ENCODE data around the gene ARHGEF7. TPM values are rescaled to one million over a fixed set of nuclear protein-coding genes. Genes with fewer than 3 reads are reported as not detected.

The ARHGEF7 gene
- total RNA-seq, 2 donors from 2014 or later = 49.5 to 53.5 TPM

DNA sequence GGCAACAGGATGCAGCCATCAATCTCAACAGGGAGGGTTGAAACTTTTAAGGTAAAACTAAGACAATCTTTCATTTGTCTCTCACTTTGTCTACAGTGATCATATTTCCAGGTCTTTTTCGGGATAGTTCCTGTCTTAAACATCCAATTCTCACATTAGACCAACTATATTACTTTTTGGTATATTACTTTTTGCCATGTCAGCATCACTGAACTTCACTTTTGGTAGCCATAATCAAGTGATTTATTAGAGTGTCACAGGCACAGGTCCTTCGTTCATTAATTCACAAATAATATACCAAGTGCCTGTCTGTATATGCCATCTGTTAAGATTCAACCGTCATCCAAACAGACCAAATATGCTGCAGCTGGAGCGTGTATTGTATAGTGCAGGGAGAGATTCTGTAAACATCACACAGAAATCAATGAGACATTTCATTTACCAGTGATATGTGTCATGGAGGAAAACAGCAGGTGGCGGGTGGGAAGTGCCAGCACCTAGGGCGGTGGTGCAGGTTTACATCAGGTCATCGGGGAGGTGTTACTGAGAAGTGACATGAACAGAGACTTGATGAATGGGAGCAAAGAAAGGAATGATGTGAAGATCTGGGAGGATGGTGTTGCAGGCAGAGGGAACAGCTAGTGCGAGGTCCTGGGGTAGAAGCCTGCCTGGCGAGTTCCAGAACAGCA is 24.9 kb downstream of the ARHGEF7 start:
- WGBS, 2 experiments (ENCODE audit: insufficient coverage in 1 of 2, insufficient read length in 1 of 2) = 84 to 86% methylated on average over 6 to 9 of the region's 9 CpGs
- no peaks in the 10 kb centered on the region for H3K36me3 Mint-ChIP-seq (ENCODE audit: low read depth)
- no peaks in the 10 kb centered on the region for H3K4me1 ChIP-seq (ENCODE audit: control insufficient read depth, insufficient read depth, low read length)
- H3K36me3 ChIP-seq (ENCODE audit: control insufficient read depth, insufficient read depth, low read length) = no peaks in the 10 kb centered on the region
- H3K9me3 Mint-ChIP-seq = no peaks in the 10 kb centered on the region
- TF ChIP-seq, protein P1, sequence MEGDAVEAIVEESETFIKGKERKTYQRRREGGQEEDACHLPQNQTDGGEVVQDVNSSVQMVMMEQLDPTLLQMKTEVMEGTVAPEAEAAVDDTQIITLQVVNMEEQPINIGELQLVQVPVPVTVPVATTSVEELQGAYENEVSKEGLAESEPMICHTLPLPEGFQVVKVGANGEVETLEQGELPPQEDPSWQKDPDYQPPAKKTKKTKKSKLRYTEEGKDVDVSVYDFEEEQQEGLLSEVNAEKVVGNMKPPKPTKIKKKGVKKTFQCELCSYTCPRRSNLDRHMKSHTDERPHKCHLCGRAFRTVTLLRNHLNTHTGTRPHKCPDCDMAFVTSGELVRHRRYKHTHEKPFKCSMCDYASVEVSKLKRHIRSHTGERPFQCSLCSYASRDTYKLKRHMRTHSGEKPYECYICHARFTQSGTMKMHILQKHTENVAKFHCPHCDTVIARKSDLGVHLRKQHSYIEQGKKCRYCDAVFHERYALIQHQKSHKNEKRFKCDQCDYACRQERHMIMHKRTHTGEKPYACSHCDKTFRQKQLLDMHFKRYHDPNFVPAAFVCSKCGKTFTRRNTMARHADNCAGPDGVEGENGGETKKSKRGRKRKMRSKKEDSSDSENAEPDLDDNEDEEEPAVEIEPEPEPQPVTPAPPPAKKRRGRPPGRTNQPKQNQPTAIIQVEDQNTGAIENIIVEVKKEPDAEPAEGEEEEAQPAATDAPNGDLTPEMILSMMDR (conservative IDR thresholded peaks at IDR 0.05) = no peak
- H3K27me3 ChIP-seq (ENCODE audit: control insufficient read depth, insufficient read depth, low read length, poor library complexity, severe bottlenecking) = peaks cover 18% of the 10 kb centered on the region
- no peak for DNase-seq
- H3K4me3 ChIP-seq (ENCODE audit: low read length) = no peak overlapping the region
- no peak overlapping the region for H3K9ac ChIP-seq (ENCODE audit: extremely low read depth, low read length, poor library complexity, severe bottlenecking)
- H3K27ac ChIP-seq (ENCODE audit: low read depth, low read length) = no peak overlapping the region
- no peaks in the 10 kb centered on the region for H3K9me3 ChIP-seq (ENCODE audit: control insufficient read depth, low read length)
- no peaks in the 10 kb centered on the region for H3K4me1 Mint-ChIP-seq
- H3K27me3 Mint-ChIP-seq (ENCODE audit: insufficient read depth) = peaks cover 40% of the 10 kb centered on the region
- H3K27ac Mint-ChIP-seq = no peak overlapping the region
- no peak overlapping the region for H3K4me3 Mint-ChIP-seq

DNA sequence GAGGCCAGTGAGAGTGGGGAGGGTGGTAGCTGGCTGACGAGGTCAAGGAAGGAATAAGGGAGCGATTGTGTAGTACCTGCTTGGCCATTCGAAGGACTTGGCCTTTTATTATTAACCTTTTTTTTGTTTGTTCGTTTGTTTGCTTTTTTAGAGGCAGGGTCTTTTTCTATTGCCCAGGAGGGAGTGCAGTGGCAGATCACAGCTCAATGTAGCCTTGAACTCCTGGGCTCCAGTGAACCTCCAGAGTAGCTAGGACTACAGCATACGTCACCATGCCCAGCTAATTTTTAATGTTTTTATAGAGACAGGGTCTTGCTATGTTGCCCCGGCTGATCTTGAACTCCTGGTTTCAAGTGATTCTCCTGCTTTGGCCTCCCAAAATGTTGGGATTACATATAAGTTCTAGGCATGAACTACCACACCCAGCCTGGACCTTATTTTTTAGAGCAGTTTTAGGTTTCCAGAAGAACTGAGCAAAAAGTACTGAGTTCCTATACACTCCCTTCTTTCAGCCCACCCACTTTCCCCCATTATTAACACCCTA is 25.5 kb downstream of the ARHGEF7 start:
- H3K27ac ChIP-seq (ENCODE audit: low read depth, low read length) = no peak overlapping the region
- Mint-ChIP-seq H3K4me1 (no peaks in the 10 kb centered on the region), H3K9me3 (no peaks in the 10 kb centered on the region), H3K27ac (no peak overlapping the region), H3K36me3 (ENCODE audit: low read depth) (no peaks in the 10 kb centered on the region), H3K4me3 (no peak overlapping the region), H3K27me3 (ENCODE audit: insufficient read depth) (peaks cover 36% of the 10 kb centered on the region)
- 82 to 86% methylated on average over 3 to 6 of the region's 6 CpGs for WGBS, 2 experiments (ENCODE audit: insufficient coverage in 1 of 2, insufficient read length in 1 of 2)
- no peaks in the 10 kb centered on the region for H3K9me3 ChIP-seq (ENCODE audit: control insufficient read depth, low read length)
- no peak overlapping the region for H3K9ac ChIP-seq (ENCODE audit: extremely low read depth, low read length, poor library complexity, severe bottlenecking)
- TF ChIP-seq, protein P1 (conservative IDR thresholded peaks at IDR 0.05) = no peak
- H3K36me3 ChIP-seq (ENCODE audit: control insufficient read depth, insufficient read depth, low read length) = no peaks in the 10 kb centered on the region
- H3K4me1 ChIP-seq (ENCODE audit: control insufficient read depth, insufficient read depth, low read length) = no peaks in the 10 kb centered on the region
- no peak overlapping the region for H3K4me3 ChIP-seq (ENCODE audit: low read length)
- peaks cover 18% of the 10 kb centered on the region for H3K27me3 ChIP-seq (ENCODE audit: control insufficient read depth, insufficient read depth, low read length, poor library complexity, severe bottlenecking)
- no peak for DNase-seq

DNA sequence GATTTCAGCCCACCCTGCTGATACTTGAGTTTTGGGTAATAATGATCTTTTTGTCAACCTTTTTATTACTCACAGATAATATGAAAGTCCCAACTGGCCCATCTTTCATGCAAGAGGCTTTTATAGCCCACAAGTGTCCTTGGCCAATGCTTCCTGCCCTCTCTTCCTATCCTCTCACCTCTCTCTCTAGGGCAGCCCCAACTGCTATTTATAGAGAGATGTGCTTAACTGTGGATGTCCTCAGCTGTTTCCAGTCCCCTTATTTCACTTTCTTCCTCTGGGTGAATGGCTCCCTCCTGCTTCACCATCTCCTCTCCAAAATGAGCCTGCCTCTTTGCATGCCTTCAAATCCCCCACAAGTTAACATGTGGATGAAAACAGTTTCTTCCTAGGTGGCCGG is 27.4 kb downstream of the ARHGEF7 start:
- Histone ChIP-seq H3K27ac (ENCODE audit: low read depth, low read length) (no peak overlapping the region), H3K27me3 (ENCODE audit: control insufficient read depth, insufficient read depth, low read length, poor library complexity, severe bottlenecking) (peaks cover 27% of the 10 kb centered on the region), H3K4me3 (ENCODE audit: low read length) (no peak overlapping the region), H3K4me1 (ENCODE audit: control insufficient read depth, insufficient read depth, low read length) (no peaks in the 10 kb centered on the region), H3K36me3 (ENCODE audit: control insufficient read depth, insufficient read depth, low read length) (no peaks in the 10 kb centered on the region), H3K9ac (ENCODE audit: extremely low read depth, low read length, poor library complexity, severe bottlenecking) (no peak overlapping the region), H3K9me3 (ENCODE audit: control insufficient read depth, low read length) (no peaks in the 10 kb centered on the region)
- Mint-ChIP-seq H3K4me1 (no peaks in the 10 kb centered on the region), H3K9me3 (no peaks in the 10 kb centered on the region), H3K27me3 (ENCODE audit: insufficient read depth) (peaks cover 26% of the 10 kb centered on the region), H3K4me3 (no peak overlapping the region), H3K36me3 (ENCODE audit: low read depth) (no peaks in the 10 kb centered on the region), H3K27ac (no peak overlapping the region)
- TF ChIP-seq, protein P1 (conservative IDR thresholded peaks at IDR 0.05) = no peak
- DNase-seq = no peak
- 92 to 100% methylated on average over 1 of the region's 1 CpG for WGBS, 2 experiments (ENCODE audit: insufficient coverage in 1 of 2, insufficient read length in 1 of 2)
